ENCODE results near the gene ZNF441. TPM values are rescaled to one million over a fixed set of nuclear protein-coding genes. Genes with fewer than 3 reads are reported as not detected.

Gene ZNF441
- total RNA-seq: 35.8 TPM

DNA sequence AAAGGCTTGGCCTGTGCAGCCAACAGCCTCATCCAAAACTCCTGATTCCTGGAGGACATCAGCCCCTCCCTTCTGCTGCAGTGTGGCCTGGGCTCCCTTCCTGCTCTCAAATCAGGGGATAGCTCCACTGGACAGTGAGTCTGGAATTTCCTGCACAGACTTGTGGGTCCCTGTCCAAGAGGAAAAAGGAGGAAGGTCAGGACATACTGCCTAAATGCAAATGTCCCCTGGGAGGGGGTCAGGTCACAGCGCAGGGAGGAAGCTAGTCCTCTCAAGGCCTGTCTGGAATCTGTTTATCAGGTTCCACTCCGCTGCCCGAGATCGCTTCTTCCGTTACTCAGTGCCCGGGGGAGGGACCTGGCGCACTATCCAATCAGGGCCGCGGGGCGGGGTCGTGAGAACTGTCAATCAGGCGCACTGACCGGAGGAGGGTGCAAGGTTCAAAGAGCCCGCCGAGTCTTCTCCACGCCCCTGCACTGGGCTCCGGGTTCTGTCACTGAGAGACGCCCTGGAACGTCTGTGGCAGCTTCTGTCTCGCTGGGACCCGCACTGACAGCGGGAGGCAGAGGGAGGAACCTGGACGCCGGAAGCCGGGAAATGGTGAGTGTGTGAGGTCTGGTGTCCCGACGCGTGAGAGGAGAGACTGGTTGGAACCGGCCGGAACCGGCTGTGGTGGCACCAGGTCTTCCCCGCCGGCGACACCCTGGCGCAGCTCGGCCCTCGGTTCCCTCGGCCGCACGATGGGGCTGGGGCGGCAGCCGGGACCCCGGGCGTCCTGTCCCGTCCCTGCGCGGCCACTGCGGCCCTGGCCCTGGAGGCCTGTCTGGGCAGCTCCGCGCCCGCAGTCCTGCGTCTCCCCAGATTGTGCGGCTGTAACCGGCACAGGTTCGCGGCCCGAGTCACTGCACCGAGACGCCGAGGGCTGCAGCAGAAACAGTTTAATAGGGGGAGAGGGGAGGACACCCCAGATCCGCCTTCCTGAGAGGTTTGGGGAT lies at the start of gene ZNF441:
Gene ZNF441 (plus strand): TSS at position 404 of the 995 bp plus-strand sequence. CDS start 194 bp downstream, at position 598.

DNA sequence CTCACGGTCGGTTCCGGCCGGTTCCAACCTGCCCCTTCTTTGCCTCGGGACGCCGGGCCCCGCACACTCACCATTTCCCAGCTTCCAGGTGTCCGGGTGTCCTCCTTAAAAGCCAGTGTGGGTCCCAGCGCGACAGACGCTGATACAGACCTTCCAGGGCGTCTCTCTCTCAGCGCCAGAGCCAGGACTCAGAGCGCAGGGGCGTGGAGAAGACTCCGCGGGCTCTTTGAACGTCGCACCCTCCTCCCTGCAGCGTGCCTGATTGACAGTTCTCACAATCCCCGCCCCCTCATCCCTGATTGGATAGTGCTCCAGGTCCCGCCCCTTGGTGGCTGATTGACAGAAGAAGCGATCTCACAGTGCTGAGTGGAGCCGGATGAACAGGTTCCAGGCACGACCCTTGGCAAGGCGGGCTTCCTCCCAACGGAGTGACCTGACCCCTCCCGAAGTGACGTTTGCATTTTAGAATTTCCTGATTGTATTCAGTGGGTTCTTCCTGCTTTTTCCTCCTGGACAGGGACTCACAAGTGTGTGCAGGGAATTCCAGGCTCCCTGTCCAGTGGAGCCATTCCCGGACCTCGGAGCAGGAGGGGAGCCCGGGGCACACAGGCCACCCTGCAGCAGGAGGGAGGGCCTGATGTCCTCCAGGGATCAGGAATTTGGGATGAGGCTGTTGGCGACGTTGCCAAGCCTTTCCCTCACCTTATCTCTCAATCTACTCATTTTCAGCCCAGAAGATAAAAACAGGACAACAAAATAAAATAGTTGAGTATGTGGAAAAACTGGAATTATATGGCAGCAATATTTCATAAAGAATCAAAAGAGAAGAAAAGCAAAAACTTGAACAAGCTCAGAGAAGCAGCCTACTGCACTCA lies 27.8 kb upstream of the ZNF441 start, which contains the start of gene ZNF823:
Gene ZNF823 (minus strand): TSS at position 201 of the 875 bp plus-strand sequence. CDS start 127 bp downstream, at position 74.

DNA sequence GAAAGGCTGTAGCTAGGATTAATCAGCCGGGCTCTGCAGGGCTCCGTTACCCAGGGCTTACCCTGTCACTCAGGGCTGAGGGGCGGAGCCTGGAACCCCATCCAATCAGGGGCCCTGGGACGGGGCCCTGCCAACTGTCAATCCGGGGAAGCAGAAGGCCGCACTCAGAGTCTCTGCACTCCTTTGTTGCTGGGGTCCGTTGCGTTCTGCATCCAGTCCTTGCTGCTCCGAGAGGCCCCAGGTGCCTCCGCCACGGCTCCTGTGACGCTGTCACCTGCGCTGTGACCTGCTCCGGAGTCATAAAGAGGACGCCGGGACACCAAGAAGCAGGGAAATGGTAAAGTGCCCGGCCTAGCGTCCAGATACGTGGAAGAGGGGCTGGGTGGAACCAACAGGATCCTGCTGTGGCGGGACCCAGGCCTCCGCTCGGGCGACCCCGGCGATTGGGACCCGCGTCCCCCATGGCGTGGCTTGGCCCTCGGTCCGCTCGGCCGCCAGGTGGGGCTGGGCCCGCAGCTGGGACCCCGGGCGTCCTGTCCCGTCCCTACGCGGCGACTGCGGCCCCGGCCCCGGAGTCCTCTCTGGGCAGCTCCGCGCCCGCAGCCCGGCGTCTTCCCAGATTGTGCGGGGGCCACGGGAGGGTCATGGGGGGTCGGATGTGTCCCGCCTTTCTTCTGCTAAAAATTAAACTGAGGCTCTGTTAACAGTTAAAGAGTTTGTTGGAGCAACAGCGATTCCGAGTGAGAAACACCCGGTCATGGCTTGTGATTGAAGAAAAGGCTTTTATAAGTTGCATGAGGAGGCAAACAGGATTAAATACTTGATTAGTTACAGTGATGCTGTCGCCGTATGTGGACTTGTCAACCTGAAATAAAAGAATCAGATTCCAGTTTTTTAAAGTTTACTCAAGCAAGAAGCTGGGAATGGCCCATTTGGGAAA lies 31.9 kb downstream of the ZNF441 start, which contains the start of gene ZNF491:
Gene ZNF491 (plus strand): TSS at position 133 of the 940 bp plus-strand sequence. CDS start 7,431 bp downstream, outside the sequence.

DNA sequence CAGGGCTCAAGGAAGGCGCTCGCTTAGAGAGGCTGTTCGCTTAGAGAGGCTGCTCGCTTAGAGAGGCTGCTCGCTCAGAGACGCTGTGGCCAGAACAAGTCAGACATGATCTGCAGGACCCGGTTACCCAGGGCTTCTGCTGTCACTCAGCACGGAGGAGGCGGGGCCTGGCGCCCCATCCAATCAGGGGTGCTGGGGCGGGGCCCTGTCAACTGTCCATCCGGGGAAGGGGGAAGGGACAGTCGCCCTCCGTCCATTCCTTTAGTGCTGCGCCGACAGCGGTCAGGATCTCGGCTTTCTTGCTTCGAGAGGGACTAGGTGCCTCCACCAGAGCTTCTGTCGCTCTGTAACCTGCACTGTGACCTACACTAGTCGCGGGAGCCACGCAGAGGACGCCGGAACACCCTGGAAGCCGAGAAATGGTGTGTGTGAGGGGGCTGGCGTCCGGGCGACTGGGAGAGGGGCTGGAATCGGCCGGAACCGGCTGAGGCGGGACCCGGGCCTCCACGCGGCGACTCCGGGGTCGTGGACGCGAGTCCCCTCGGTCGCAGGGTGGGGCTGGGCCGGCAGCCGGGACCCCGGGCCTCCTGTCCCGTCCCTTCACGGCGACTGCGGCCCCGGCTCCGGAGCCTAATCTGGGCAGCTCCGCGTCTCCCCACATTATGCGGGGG lies 47.4 kb downstream of the ZNF441 start, which contains the start of gene ZNF440:
Gene ZNF440 (plus strand): TSS at position 245 of the 671 bp plus-strand sequence. CDS start 175 bp downstream, at position 420.

Other genes starting within 250 kb of the ZNF441 start
- gene ECSIT, start 237.9 kb upstream of the ZNF441 start, total RNA-seq: 49.6 TPM
- 0.46 TPM for gene CNN1, start 228.1 kb upstream of the ZNF441 start, total RNA-seq
- 22.8 TPM for gene ELOF1, start 207.8 kb upstream of the ZNF441 start, total RNA-seq
- gene ACP5, start 189.4 kb upstream of the ZNF441 start, total RNA-seq: 0.46 TPM
- 58.8 TPM for gene ZNF627, start 169.5 kb upstream of the ZNF441 start, total RNA-seq
- gene ZNF823, start 28.1 kb upstream of the ZNF441 start, total RNA-seq: 23.8 TPM
- 14.8 TPM for gene ZNF491, start 31.5 kb downstream of the ZNF441 start, total RNA-seq
- gene ZNF440, start 47.3 kb downstream of the ZNF441 start, total RNA-seq: 19.4 TPM
- gene ZNF439, start 81.7 kb downstream of the ZNF441 start, total RNA-seq: 32.3 TPM
- gene ZNF69, start 120.8 kb downstream of the ZNF441 start, total RNA-seq: 22.1 TPM
- gene ZNF700, start 158.1 kb downstream of the ZNF441 start, total RNA-seq: 15.0 TPM
- 3.5 TPM for gene ZNF763, start 198.0 kb downstream of the ZNF441 start, total RNA-seq